MCF 10A (cell line): Measurements from ENCODE around the gene RPL7L1. TPM values are rescaled to one million over a fixed set of nuclear protein-coding genes. Genes with fewer than 3 reads are reported as not detected.
A peak's percentile ranks its signal among the peaks of the same experiment; 100 is the strongest.
"Not testable (repeated sequence)": the region's sequence is repeated elsewhere in the genome, so short reads cannot be mapped to it uniquely, and the experiment has no call there.

Experiments used
- BruUV-seq: library from RNA; stranded (reverse); fragments of 400-500 nt; replicated peaks from 2 replicates; lab custom pipeline; 2021; lab: Mats Ljungman, UMichigan
- CTCF ChIA-PET: fragments of 300-600 bp; sonication (Branson Sonifier 250); formaldehyde crosslinking; extraction: SDS; loops from one replicate; lab custom pipeline; 2021; ENCODE audit warnings: antibody characterized with exemption, inconsistent platforms; lab: Yijun Ruan, JAX
- POLR2A ChIA-PET: fragments of 300-600, 350-650 bp; sonication (Branson Sonifier 250); formaldehyde crosslinking; extraction: SDS; loops from one replicate; lab custom pipeline; 2020; ENCODE audit warnings: antibody characterized with exemption, inconsistent platforms; lab: Yijun Ruan, JAX
- DNase-seq: peaks from one replicate; pipeline ENCODE4 v3.0.0-alpha.2; 2018; ENCODE audit not compliant: unreplicated experiment
- H3K27ac Mint-ChIP-seq: one replicate; pipeline ENCODE4 v1.8.0; 2022; ENCODE audit warnings: mild to moderate bottlenecking, low read depth, mixed read lengths; ENCODE audit not compliant: unreplicated experiment
- H3K27me3 Mint-ChIP-seq: one replicate; pipeline ENCODE4 v1.8.0; 2022; ENCODE audit warnings: mixed read lengths; ENCODE audit not compliant: insufficient read depth, unreplicated experiment
- H3K36me3 Mint-ChIP-seq: one replicate; pipeline ENCODE4 v1.8.0; 2022; ENCODE audit warnings: mild to moderate bottlenecking, moderate library complexity, mixed read lengths; ENCODE audit not compliant: insufficient read depth, unreplicated experiment
- H3K4me1 Mint-ChIP-seq: one replicate; pipeline ENCODE4 v1.8.0; 2022; ENCODE audit warnings: mixed read lengths; ENCODE audit not compliant: insufficient read depth, unreplicated experiment
- H3K4me3 Mint-ChIP-seq: one replicate; pipeline ENCODE4 v1.8.0; 2022; ENCODE audit warnings: mild to moderate bottlenecking, moderate library complexity, mixed read lengths; ENCODE audit not compliant: unreplicated experiment
- H3K9me3 Mint-ChIP-seq: one replicate; pipeline ENCODE4 v1.8.0; 2022; ENCODE audit warnings: mixed read lengths; ENCODE audit not compliant: unreplicated experiment
- CTCF ChIP-seq: fragments of 200-600 bp; IDR thresholded peaks from one replicate; pipeline ENCODE4 v1.8.0; 2022; ENCODE audit warnings: antibody characterized with exemption, mild to moderate bottlenecking; ENCODE audit not compliant: unreplicated experiment
- intact Hi-C: fragments of 100-400 bp; cut with micrococcal nuclease; formaldehyde crosslinking; loops from 2 replicates; pipeline ENCODE4 v1.14.1; 2022
- total RNA-seq: library from RNA; stranded (reverse); gene quantifications from 2 replicates; pipeline ENCODE4 v1.2.3, GENCODE V29; 2022

RPL7L1 gene
- total RNA-seq, 1 experiment from 2014 or later, result 121 TPM

GRCh38 chr6:42889815-42890214 lies 10.4 kb downstream of the RPL7L1 start:
- intact Hi-C loops, result no loop called here
- CTCF ChIA-PET, result interaction anchor here (0.6 to 1.6 kb wide), 3 partner anchors 9 to 338 kb away, joined by 3 to 6 read pairs (median 4); no protein-coding TSS in a partner anchor
- POLR2A ChIA-PET, result interaction anchor here (0.8 to 5.7 kb wide), 17 partner anchors 10 to 1102 kb away, joined by 3 to 89 read pairs (median 5); partner anchors contain the start of genes BICRAL, CNPY3, CUL7 and KLHDC3
- Mint-ChIP-seq H3K4me1 (no peaks in the 10 kb centered on the region), H3K9me3 (no peaks in the 10 kb centered on the region), H3K27ac (peak overlapping the region; percentile 80), H3K4me3 (peak overlapping the region; percentile 89), H3K27me3 (no peaks in the 10 kb centered on the region), H3K36me3 (peaks cover 56% of the 10 kb centered on the region)
- BruUV-seq, result no TSS peak
- no peak for DNase-seq
- TF ChIP-seq CTCF, result no peak

GRCh38 chr6:42890311-42891198 lies 11.1 kb downstream of the RPL7L1 start:
- Mint-ChIP-seq H3K27ac (peak overlapping the region; percentile 80), H3K36me3 (peaks cover 49% of the 10 kb centered on the region), H3K4me1 (no peaks in the 10 kb centered on the region), H3K4me3 (peak overlapping the region; percentile 89), H3K27me3 (no peaks in the 10 kb centered on the region), H3K9me3 (no peaks in the 10 kb centered on the region)
- no peak for TF ChIP-seq CTCF
- POLR2A ChIA-PET, result interaction anchor here (0.5 to 5.7 kb wide), 27 partner anchors 10 to 1674 kb away, joined by 3 to 89 read pairs (median 4); partner anchors contain the start of genes BICRAL, CNPY3, CUL7 and CUL9
- DNase-seq, result peak; percentile 98
- intact Hi-C loops, result no loop called here
- CTCF ChIA-PET, result interaction anchor here (0.6 to 0.7 kb wide), 2 partner anchors 11 to 338 kb away, joined by 3 to 4 read pairs; no protein-coding TSS in a partner anchor
- BruUV-seq, result TSS peak; percentile 90

GRCh38 chr6:42891199-42891722 lies 11.8 kb downstream of the RPL7L1 start:
- no peak for TF ChIP-seq CTCF
- H3K36me3 Mint-ChIP-seq, result peaks cover 42% of the 10 kb centered on the region
- ChIA-PET POLR2A (interaction anchor here (0.5 to 5.7 kb wide), 18 partner anchors 9 to 597 kb away, joined by 3 to 89 read pairs (median 6); partner anchors contain the start of genes BICRAL, CNPY3, CUL7 and KLC4), CTCF (interaction anchor here (0.6 to 0.7 kb wide), 2 partner anchors 273 to 598 kb away, joined by 5 read pairs; no protein-coding TSS in a partner anchor)
- H3K9me3 Mint-ChIP-seq, result no peaks in the 10 kb centered on the region
- intact Hi-C loops, result no loop called here
- peak overlapping the region; percentile 89 for H3K4me3 Mint-ChIP-seq
- H3K27ac Mint-ChIP-seq, result peak overlapping the region; percentile 80
- no peaks in the 10 kb centered on the region for H3K27me3 Mint-ChIP-seq
- BruUV-seq, result no TSS peak
- no peak for DNase-seq
- H3K4me1 Mint-ChIP-seq, result no peaks in the 10 kb centered on the region

- H3K27me3 Mint-ChIP-seq, H3K9me3 Mint-ChIP-seq, H3K27ac Mint-ChIP-seq, BruUV-seq, POLR2A ChIA-PET, DNase-seq, H3K4me1 Mint-ChIP-seq, H3K4me3 Mint-ChIP-seq, intact Hi-C loops: not testable (repeated sequence)
- peaks cover 15% of the 10 kb centered on the region for H3K36me3 Mint-ChIP-seq
- CTCF ChIA-PET, result interaction anchor here (0.6 kb wide), 1 partner anchor 43 kb away, joined by 3 read pairs; no protein-coding TSS in a partner anchor
Measured at GRCh38 chr6:42894041-42894828, 14.8 kb downstream of the RPL7L1 start.
